Osteoblast (primary cell): Measurements from ENCODE around the gene HSD17B8. TPM values are rescaled to one million over a fixed set of nuclear protein-coding genes. Genes with fewer than 3 reads are reported as not detected.

Experiments used
- DNase-seq: peaks from one replicate; pipeline ENCODE4 v3.0.0; 2011; ENCODE audit warnings: low spot score, mixed read lengths; ENCODE audit not compliant: insufficient read length; ENCODE audit errors: missing footprints
- H2AFZ ChIP-seq: 2 replicates; pipeline ENCODE4 v1.6.0; 2011; ENCODE audit warnings: mild to moderate bottlenecking, low read length
- H3K27ac ChIP-seq: 2 replicates; pipeline ENCODE4 v1.5.1; 2011; ENCODE audit warnings: mild to moderate bottlenecking, low read depth, low read length, moderate library complexity
- H3K27me3 ChIP-seq: 2 replicates; pipeline ENCODE4 v1.6.0; 2012; ENCODE audit warnings: mild to moderate bottlenecking, control low read depth, inconsistent platforms, low read length, moderate library complexity; ENCODE audit not compliant: insufficient read depth
- H3K36me3 ChIP-seq: 2 replicates; pipeline ENCODE4 v1.5.1; 2011; ENCODE audit warnings: mild to moderate bottlenecking, low read length, control low read depth, moderate library complexity; ENCODE audit not compliant: insufficient read depth
- H3K4me1 ChIP-seq: 2 replicates; pipeline ENCODE4 v1.5.1; 2011; ENCODE audit warnings: mild to moderate bottlenecking, low read length, control low read depth, moderate library complexity; ENCODE audit not compliant: insufficient read depth
- H3K4me2 ChIP-seq: 2 replicates; pipeline ENCODE4 v1.6.0; 2011; ENCODE audit warnings: mild to moderate bottlenecking, low read length; ENCODE audit not compliant: insufficient read depth
- H3K4me3 ChIP-seq: fragments of 200-600 bp; sonication (generic); 3 replicates; pipeline ENCODE4 v1.5.1; 2012; ENCODE audit warnings: mild to moderate bottlenecking, low read length, inconsistent platforms; ENCODE audit not compliant: insufficient read depth
- H3K79me2 ChIP-seq: 2 replicates; pipeline ENCODE4 v1.6.0; 2012; ENCODE audit warnings: mild to moderate bottlenecking, low read length, control low read depth, inconsistent platforms; ENCODE audit not compliant: insufficient read depth
- H3K9me3 ChIP-seq: 2 replicates; pipeline ENCODE4 v1.5.1; 2011; ENCODE audit warnings: low read depth, low read length, control low read depth
- H4K20me1 ChIP-seq: 2 replicates; pipeline ENCODE4 v1.6.0; 2012; ENCODE audit warnings: mild to moderate bottlenecking, low read length, control low read depth; ENCODE audit not compliant: insufficient read depth
- total RNA-seq: library from RNA; depleted of rRNA; stranded (reverse); fragments of >200 nt; gene quantifications from 2 replicates; pipeline ENCODE4 v1.2.3, GENCODE V29; 2012
- TF ChIP-seq, protein P1 (sequence below): IDR thresholded peaks from 2 replicates; pipeline ENCODE4 v1.5.1; 2011; ENCODE audit warnings: mild to moderate bottlenecking, low read depth, low read length, moderate library complexity; ENCODE audit errors: extremely low read depth

HSD17B8 gene
- total RNA-seq, 1 donor, result 3.3 TPM

DNA sequence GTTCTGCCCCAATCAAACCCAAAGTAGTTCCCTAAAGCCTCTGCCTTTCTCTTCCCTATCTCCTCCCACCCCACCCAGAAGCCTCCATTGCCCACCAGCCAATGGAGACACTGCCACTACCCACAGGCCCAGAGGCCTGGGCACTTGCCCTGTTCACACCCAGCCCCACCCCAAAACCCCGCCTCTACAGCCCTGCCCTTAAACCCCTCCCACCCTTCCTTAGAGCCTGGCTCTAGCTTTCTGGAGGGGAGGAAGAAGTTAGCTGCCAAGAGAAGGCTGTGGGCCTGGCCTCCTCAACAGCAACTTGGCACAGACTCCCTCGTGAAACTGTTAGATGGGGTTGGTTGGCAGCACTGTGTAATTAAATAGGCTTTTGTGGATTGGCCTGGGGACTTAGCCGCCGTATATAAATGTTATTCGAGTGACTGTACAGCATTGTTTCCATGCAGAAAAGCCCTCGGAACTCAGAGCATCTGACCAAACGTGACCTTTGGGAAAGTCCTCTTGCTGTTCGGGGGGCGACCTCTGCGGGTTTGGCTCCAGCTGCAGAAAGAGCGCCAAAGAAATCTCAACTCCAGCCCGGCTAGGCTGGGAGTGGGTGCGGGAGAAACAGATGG, 43.6 kb upstream of the HSD17B8 start:
- TF ChIP-seq, protein P1, sequence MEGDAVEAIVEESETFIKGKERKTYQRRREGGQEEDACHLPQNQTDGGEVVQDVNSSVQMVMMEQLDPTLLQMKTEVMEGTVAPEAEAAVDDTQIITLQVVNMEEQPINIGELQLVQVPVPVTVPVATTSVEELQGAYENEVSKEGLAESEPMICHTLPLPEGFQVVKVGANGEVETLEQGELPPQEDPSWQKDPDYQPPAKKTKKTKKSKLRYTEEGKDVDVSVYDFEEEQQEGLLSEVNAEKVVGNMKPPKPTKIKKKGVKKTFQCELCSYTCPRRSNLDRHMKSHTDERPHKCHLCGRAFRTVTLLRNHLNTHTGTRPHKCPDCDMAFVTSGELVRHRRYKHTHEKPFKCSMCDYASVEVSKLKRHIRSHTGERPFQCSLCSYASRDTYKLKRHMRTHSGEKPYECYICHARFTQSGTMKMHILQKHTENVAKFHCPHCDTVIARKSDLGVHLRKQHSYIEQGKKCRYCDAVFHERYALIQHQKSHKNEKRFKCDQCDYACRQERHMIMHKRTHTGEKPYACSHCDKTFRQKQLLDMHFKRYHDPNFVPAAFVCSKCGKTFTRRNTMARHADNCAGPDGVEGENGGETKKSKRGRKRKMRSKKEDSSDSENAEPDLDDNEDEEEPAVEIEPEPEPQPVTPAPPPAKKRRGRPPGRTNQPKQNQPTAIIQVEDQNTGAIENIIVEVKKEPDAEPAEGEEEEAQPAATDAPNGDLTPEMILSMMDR, result no peak
- H3K79me2 ChIP-seq, result no peaks in the 10 kb centered on the region
- DNase-seq, result peak; percentile 96
- peak overlapping the region; percentile 69 for H3K27ac ChIP-seq
- H3K9me3 ChIP-seq, result no peaks in the 10 kb centered on the region
- peaks cover 20% of the 10 kb centered on the region for H3K4me1 ChIP-seq
- no peaks in the 10 kb centered on the region for H3K36me3 ChIP-seq
- H3K4me2 ChIP-seq, result peak overlapping the region; percentile 84
- H2AFZ ChIP-seq, result peak overlapping the region; percentile 65
- peak overlapping the region; percentile 75 for H3K4me3 ChIP-seq
- no peaks in the 10 kb centered on the region for H4K20me1 ChIP-seq
- no peaks in the 10 kb centered on the region for H3K27me3 ChIP-seq

DNA sequence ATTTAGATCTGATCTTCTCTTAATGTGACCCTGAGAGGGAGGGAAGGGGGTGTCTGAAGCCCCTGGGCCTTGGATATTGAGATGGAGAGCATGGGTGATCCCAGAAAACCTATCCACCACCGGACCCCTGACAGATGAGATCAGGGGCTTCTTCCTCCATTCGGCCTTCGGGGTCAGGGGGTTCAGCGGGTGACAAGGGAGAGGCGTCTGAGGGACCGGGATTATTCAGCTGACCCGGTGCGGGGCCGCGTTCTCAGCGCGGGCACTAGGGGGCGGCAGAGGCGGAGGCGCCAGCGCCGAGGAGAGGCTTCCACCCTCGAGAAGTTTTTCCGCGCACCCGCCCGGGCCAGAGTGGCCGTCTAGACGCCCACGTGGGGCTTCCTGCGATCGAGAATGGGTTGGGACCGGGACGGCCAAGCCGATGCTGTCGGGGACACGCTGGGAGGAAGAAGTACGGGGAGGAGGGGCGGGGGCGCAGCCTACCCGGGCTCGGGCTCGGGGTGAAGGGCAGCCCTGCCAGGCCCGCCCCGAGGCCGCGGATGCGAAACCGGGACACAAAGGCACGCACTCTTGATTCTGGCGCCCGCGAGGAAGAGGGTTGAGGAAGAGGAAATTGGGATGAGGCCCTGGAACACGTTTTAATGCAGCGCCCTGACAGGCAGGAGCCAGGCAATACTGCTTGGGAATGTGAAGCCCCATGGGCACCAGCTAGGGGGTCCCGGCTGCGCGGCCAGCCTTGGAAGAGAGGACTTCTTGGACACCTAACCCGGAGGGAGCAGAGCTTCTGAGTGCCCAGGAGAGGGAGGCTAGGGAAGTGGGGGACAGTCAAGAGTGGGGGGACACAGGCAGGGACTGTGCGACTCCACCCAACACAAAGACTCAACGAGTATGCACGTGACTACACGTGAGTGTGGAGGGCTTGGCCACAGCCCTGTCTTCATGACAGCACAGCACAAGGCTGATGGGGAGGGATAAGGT, 42.8 kb upstream of the HSD17B8 start:
- peak; percentile 99 for DNase-seq
- Histone ChIP-seq H3K4me2 (peak overlapping the region; percentile 84), H3K4me1 (peaks cover 20% of the 10 kb centered on the region), H3K79me2 (no peaks in the 10 kb centered on the region), H3K27ac (peak overlapping the region; percentile 69), H4K20me1 (no peaks in the 10 kb centered on the region), H3K27me3 (no peaks in the 10 kb centered on the region), H3K36me3 (no peaks in the 10 kb centered on the region), H2AFZ (peak overlapping the region; percentile 88), H3K4me3 (peak overlapping the region; percentile 75), H3K9me3 (no peaks in the 10 kb centered on the region)
- TF ChIP-seq, protein P1, result peak; percentile 87

DNA sequence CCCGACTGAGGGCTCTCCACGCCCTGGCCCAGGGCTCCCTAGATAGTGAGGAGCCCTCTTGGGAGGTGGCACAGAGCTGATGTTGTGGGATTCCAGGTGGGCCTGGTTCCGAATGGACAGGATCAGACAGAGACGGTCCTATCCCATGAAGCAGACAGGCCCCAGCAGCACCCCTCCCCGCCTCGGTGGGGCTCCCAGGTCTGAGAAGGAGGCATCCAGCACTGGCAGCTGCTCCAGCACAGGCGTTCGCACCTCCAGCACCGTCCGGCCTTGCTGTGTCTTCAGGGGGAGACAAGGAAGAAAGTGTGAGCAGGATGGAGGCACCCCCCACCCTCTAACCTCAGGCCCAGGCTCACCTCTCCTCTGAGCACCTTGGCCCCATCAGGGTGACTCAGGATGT, 40.9 kb upstream of the HSD17B8 start:
- no peaks in the 10 kb centered on the region for H3K27me3 ChIP-seq
- H3K9me3 ChIP-seq, result no peaks in the 10 kb centered on the region
- no peak overlapping the region for H3K4me3 ChIP-seq
- no peak overlapping the region for H3K4me2 ChIP-seq
- no peak overlapping the region for H2AFZ ChIP-seq
- no peaks in the 10 kb centered on the region for H3K79me2 ChIP-seq
- peaks cover 20% of the 10 kb centered on the region for H3K4me1 ChIP-seq
- H4K20me1 ChIP-seq, result no peaks in the 10 kb centered on the region
- DNase-seq, result peak; percentile 56
- TF ChIP-seq, protein P1, result no peak
- H3K27ac ChIP-seq, result no peak overlapping the region
- H3K36me3 ChIP-seq, result no peaks in the 10 kb centered on the region

DNA sequence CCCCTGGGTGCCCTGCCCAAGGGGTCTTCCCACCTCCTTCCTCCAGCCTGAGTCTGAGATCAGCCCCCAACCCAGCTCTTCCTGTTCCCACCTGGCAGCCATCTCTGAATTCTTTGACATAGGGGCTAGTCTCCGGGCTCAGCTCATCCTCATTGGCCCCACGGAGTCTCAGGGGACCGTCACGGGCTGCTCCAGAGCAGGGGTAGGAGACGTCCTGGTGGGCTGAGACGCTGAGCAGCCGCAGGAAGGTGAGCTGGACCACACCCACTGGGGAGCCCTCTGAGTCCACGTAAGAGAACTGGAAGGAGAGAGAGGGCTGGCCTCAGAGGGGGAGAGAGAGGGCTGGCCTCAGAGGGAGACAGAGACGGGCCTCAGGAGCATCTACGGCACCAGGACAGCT, 40.3 kb upstream of the HSD17B8 start:
- DNase-seq, result peak; percentile 61
- TF ChIP-seq, protein P1, result no peak
- Histone ChIP-seq H3K27me3 (no peaks in the 10 kb centered on the region), H3K36me3 (no peaks in the 10 kb centered on the region), H4K20me1 (no peaks in the 10 kb centered on the region), H3K4me2 (no peak overlapping the region), H3K79me2 (no peaks in the 10 kb centered on the region), H3K9me3 (no peaks in the 10 kb centered on the region), H2AFZ (no peak overlapping the region), H3K4me3 (no peak overlapping the region), H3K4me1 (peaks cover 20% of the 10 kb centered on the region), H3K27ac (no peak overlapping the region)
